HG03280 (cell line): ENCODE data around the gene HMSD.

Experiments used
- ATAC-seq: cut with Tn5 transposase; IDR thresholded peaks from one replicate; pipeline ENCODE4 v1.9.1; 2021; ENCODE audit warnings: mild to moderate bottlenecking, moderate library complexity; ENCODE audit not compliant: unreplicated experiment

The HMSD gene

DNA sequence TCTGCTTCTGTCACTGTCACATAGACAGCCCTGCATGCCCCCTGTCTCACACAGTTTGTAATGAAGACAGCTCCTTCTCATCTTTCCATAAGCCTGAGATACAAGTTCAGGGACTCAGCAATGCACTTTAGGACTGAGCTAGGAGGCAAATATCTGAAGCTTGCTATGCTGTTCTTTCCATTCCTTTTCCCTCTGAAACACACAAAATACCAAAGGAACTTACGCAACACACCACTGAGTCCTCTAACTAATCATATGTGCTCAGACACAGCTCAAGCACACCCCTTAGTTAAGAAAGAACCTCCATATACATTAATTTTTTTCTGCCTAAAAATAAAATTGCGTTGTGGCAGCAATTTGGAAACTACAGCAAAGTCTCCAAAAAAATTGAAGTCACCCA is 38.6 kb downstream of the HMSD start:
- no peak for ATAC-seq

DNA sequence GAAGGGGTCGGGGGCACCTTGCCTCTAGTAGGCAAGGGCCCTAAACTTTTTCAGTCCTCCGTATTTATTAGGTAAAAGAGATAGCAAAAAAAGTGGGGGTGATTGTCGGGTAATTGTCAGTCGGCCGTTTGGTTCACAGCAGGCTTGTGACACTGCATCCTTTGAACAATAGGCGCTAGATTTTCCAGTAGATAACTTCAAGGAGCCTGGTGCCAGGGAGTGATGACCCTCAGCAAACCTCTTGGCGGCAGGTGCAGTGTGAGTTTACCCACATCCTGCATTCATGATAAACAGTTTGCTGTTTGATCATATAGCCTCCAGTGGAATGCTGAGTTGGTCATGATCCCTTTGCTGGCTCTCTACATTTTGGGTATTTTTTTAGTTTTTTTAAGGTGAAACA is 43.6 kb downstream of the HMSD start:
- ATAC-seq, result no peak

DNA sequence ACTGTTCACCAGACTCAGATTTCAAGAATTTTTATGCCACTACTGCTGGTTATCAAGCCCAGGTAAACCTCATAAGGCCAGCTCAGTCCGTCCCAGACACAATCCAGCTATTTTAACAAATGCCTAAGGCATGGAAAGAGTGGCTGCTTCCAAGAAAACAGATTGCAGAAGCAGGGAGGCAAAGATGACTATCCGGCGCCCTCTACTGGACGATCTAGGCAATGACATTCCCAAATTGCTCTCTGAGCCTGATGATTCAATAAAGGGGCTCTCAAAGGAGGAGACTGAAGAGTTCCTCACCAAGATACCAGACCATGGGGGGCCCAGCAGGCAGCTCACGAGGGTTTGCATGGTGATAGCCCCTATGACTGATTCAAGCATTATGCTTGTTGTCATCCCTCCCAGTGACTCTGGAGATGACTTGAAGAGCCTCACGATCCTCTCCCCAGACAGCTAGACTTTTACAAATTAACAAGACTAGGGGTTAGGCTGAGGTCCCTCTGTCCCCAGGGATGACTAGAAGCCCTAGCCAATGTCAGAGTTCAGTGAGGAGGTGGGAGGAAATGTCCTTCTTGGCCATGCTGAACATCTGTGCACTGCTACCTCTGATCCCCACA is 45.8 kb downstream of the HMSD start:
- peak; percentile 54 for ATAC-seq

DNA sequence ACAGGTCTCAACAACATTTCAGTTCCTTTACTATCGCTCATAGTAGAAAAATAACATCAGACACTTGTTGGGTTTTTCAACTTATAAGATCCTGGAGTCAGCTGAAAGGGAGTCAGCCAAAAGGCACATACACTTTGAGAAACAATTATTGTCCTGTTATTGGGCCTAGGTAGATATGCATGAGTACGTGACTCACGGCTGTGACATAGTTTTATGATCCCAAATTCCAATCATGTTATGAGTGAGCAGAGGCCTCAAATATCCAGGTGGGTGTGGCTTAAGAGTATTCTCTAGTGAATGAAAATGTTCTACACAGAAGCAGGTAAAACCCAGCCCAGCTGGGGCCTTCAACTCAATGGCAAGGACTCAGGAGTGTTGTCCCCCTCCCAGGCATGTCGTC is 47.9 kb downstream of the HMSD start:
- no peak for ATAC-seq

DNA sequence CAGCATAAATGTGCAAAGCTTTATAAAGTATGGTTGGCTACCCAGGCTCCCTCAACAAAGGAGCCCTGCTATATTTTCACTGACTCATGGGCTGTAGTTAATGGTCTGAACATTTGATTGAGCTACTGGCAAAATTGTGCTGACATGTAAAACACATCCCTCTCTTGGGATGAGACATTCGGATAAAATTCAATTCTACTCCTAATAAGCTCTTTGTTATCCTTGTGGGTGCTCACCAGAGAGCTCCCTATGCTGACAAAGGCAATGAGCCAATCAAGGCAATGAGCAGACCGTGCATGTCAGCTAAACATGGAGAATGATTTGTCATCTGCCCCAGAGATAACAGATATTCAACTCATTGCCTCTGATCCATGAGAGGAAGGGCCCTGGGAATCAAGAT is 48.5 kb downstream of the HMSD start:
- no peak for ATAC-seq

DNA sequence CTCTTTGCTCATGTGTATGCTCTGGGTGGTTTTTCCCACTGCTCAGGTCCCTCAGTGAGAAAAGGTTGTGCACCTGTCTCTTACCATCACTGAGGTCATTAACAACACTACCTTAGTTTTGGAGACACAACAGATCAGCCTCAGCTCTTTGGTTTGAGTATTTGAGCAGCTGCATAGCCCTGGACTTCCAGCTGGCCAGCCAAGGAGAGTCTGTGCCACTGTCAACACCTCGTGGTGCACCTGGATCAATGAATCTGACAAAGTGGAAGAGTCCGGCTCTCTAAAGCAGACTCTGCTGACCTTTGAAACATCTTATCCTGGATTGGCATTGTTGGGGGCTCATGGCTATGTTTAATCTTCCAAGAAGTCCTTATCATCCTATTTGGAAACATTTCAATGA is 50.8 kb downstream of the HMSD start:
- ATAC-seq, result no peak

DNA sequence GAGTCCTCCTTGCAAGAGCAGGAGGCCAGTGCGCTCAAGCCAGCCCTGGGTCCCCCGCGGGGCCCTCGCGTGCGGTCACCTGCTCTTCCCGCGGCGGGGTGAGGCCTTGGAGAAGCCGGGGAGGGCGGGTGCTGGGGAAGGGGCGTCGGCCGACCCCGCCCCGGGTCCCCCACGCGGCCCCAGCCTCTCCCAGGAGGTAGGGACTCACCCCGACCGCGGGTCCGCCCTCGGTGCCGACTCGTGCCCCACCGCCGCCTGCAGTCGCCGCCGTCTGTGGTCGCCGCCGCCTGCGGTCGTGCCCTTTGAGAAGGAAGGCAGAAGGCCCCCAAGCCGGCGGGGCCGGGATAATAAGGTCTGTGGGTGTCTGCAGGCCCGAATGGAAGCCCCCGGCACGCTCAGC is 53.5 kb downstream of the HMSD start:
- no peak for ATAC-seq

DNA sequence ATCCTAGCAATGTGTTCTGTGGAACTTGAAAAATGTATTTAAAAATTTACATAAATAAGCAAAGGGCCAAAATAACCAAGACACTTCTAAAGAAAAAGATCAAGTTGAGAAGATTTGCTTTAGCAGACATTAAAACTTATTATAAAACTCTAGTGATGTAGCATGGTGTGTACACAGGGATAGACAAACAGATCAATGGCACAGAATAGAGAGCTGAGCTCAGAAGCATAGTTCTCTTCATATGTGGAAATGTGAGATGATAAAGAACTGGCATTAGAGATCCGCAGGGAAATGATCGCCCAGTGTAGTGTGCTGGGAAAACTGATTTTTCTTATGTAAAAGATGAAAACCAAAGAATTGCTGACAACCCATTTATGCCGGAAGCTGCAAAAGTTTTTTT is 60.2 kb downstream of the HMSD start:
- ATAC-seq, result no peak
